Heart right ventricle (tissue), 16 donors: ENCODE data around the gene HUNK. TPM values are rescaled to one million over a fixed set of nuclear protein-coding genes. Genes with fewer than 3 reads are reported as not detected.

ENCODE experiments used
- ATAC-seq, 8 donors: fragments of 200-7000 bp; cut with Tn5 transposase; one replicate each; pipeline ENCODE4 v1.9.1; 2020; ENCODE audit warnings: mild to moderate bottlenecking in 8 of 8, moderate library complexity in 8 of 8, moderate number of reproducible peaks in 1 of 8
- DNase-seq, 2 donors: peaks; one replicate each; pipeline ENCODE4 v3.0.0-alpha.2; 2020
- H3K27ac ChIP-seq, 10 donors: fragments of 200-600 bp; sonication (generic) in 2 of 10; one replicate each; pipeline versions ENCODE4 v1.5.0 to v1.8.0; 2020 to 2022; ENCODE audit warnings: mild to moderate bottlenecking in 3 of 10
- H3K27me3 ChIP-seq, 7 donors: fragments of 200-600 bp; one replicate each; pipeline ENCODE4 v1.8.0; 2021 to 2022; ENCODE audit warnings: mild to moderate bottlenecking in 2 of 7
- H3K36me3 ChIP-seq, 9 donors: fragments of 200-600 bp; sonication (generic) in 1 of 9; one replicate each; pipeline versions ENCODE4 v1.5.0 to v1.8.0; 2020 to 2022; ENCODE audit warnings: mild to moderate bottlenecking in 2 of 9
- H3K4me1 ChIP-seq, 9 donors: fragments of 200-600 bp; sonication (generic) in 1 of 9; one replicate each; pipeline versions ENCODE4 v1.5.0 to v1.8.0; 2020 to 2022; ENCODE audit warnings: mild to moderate bottlenecking in 4 of 9
- H3K4me3 ChIP-seq, 10 donors: fragments of 200-600 bp; sonication (generic) in 2 of 10; one replicate each; pipeline versions ENCODE4 v1.5.0 to v1.8.0; 2020 to 2022; ENCODE audit warnings: mild to moderate bottlenecking in 7 of 10, moderate library complexity in 2 of 10
- H3K9me3 ChIP-seq, 11 donors: fragments of 200-600 bp in 10 of 11; sonication (generic) in 2 of 11; one replicate each; pipeline versions ENCODE4 v1.5.0 to v1.8.0; 2013 to 2022; ENCODE audit warnings: mild to moderate bottlenecking in 2 of 11, control low read depth in 1 of 11, moderate library complexity in 1 of 11
- CTCF ChIP-seq, 9 donors: fragments of 200-600 bp; sonication (generic) in 2 of 9; IDR thresholded peaks; one replicate each; pipeline versions ENCODE4 v1.5.0 to v1.8.0; 2021 to 2022; ENCODE audit warnings: antibody characterized with exemption in 9 of 9, mild to moderate bottlenecking in 5 of 9, moderate library complexity in 1 of 9
- WGBS, 2 donors: extraction: QIAGEN DNeasy Blood & Tissue Kit; methylation state at CpG; one replicate each; pipeline ENCODE4 v1.1.7; 2013; ENCODE audit warnings: inconsistent platforms in 1 of 2; 5-methylcytosine and 5-hydroxymethylcytosine counted together
- intact Hi-C, 10 donors: fragments of 100-400 bp; cut with DNase I; formaldehyde crosslinking; loops; one replicate each; pipeline versions ENCODE4 v1.11.1 to v1.14.2; 2022
- polyA plus RNA-seq, 2 donors: library from polyadenylated mRNA; stranded (reverse); fragments of 200-250 nt; gene quantifications; one replicate each; pipeline ENCODE4 v1.2.3, GENCODE V29; 2013
- total RNA-seq, 10 donors: library from RNA; stranded (reverse); fragmentation: NEBNext Ultra II Directional in 3 of 10; extraction: Animal tissue kit (Norgen Biotek cat#: 25700) in 3 of 10; gene quantifications; one replicate each; pipeline versions ENCODE4 v1.2.1 to v1.2.4, GENCODE V29; 2021 to 2023
- donor health status: Arrhythmogenic right ventricular cardiomyopathy.
- donor health status: ischemic (EF 13 %, LVEDD 7.1; RV severe dilation, severe dysfunction).
- donor health status: healthy with polysubstance abuse.
- donor health status: DM: no; HTN: yes; CAD: no.
- donor health status: DM: no; HTN: no; CAD: no.
- donor health status: ischemic (EF 25% LVEDD 6.9; RV normal size, moderate dysfunction).
- donor health status: ischemic (EF 25% LVEDD 5.7; RV mildly dilated, moderate dysfunction).
- donor health status: healthy.
- donor health status: DM: yes; HTN: yes; CAD: no.
- donor health status: Ischemic cardiomyopathy.
- donor health status: ischemic (EF 35%, LVEDD 5.7; RV mildly dilated, moderate dysfunction).
- donor health status: nonischemic (EF 11% LVEDD 7.7; RV severe dilation, severe dysfunction).
- donor health status: DM: yes; HTN: yes; CAD: no.
- donor health status: PGD.
- donor health status: ischemic (EF 29% LVEDD 5.4; RV normal size, mild dysfunction).
- donor health status: nonischemic (EF 23%, LVEDD 6.1; RV moderate dilation, normal function).

The HUNK gene
- total and polyA plus RNA-seq, 12 donors: 0.04 to 0.81 (median 0.10) TPM; not detected in 2

- Histone ChIP-seq H3K4me1 (no peaks in the 10 kb centered on the region), H3K36me3 (no peaks in the 10 kb centered on the region), H3K27me3 (peaks cover 0 to 5% (median 0%) of the 10 kb centered on the region in 7 donors), H3K9me3 (no peaks in the 10 kb centered on the region), H3K27ac (no peak overlapping the region), H3K4me3 (no peak overlapping the region)
- WGBS, 2 donors: 72 to 80% methylated on average over 6 of the region's 6 CpGs
- no peak for TF ChIP-seq CTCF (IDR thresholded peaks at IDR 0.05)
- ATAC-seq: no peak
- DNase-seq: no peak
- intact Hi-C loops: no loop called here
These were observed 21.1 kb downstream of the HUNK start for GRCh38 chr21:31893851-31894415.

DNA sequence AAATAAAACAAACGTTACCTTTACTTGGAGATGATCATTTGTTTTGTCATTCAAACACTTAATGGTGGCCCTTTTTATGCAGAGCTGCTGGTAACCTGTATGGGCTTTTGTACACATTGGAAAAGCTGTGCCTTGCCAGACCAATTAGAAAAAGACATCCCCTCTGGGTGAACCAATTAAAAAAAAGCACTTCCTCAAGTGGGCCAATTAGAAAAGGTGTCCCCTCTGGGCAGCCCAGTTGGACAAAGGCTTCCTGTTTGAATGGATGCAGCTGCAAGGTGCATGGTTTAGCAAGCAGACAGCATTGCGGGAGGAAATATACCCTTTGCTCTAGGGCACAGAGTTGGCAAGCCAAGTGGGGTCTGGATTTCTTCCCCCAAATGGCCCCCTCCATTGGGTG is 21.6 kb downstream of the HUNK start:
- no peaks in the 10 kb centered on the region for H3K9me3 ChIP-seq
- DNase-seq (no peak), ATAC-seq (no peak)
- H3K4me3 ChIP-seq: no peak overlapping the region
- no peaks in the 10 kb centered on the region for H3K4me1 ChIP-seq
- intact Hi-C loops: no loop called here
- peaks cover 0 to 5% (median 0%) of the 10 kb centered on the region in 7 donors for H3K27me3 ChIP-seq
- no peak for TF ChIP-seq CTCF (IDR thresholded peaks at IDR 0.05)
- no peak overlapping the region for H3K27ac ChIP-seq
- 81 to 92% methylated on average over 2 of the region's 2 CpGs for WGBS, 2 donors
- no peaks in the 10 kb centered on the region for H3K36me3 ChIP-seq

DNA sequence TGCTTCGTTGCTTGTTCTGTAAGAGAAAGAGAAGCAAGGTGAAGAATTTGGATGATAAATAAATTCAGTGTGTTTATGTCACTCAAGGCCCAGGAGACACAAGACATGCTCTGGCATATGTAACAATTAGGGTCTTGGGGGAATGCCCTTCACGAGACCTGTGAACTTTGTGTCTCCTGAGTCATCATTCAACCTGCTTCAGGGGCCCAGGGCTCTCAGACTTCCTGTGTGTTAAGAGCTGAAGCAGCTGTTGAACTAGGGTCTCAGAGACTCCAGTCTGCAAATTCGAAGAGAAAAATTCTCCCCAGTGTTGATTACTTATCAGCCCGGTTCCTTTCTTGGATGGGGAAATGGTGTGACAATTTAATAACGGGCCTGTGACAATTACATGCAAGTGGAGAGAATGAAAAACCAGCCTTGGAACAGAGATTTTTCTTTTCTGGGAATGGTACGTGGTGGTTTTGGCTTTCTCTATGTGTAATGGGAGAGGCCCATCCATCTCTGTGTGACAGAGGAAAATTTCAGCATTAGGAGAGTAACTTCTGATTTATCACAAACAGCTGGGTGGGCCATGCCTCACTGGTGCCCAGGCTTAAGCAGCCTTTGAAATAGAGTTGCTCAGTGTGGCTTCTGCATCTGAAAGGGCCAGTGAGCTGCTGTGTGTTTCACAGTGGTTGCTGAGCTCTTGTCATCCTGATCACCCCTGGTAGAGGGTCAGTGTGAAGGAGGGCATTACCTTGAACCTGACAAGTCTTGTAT is 22.4 kb downstream of the HUNK start:
- 76 to 77% methylated on average over 6 of the region's 6 CpGs for WGBS, 2 donors
- no peak for ATAC-seq
- Histone ChIP-seq H3K4me3 (no peak overlapping the region), H3K9me3 (no peaks in the 10 kb centered on the region), H3K36me3 (no peaks in the 10 kb centered on the region), H3K4me1 (no peaks in the 10 kb centered on the region), H3K27ac (no peak overlapping the region), H3K27me3 (peaks cover 0 to 5% (median 0%) of the 10 kb centered on the region in 7 donors)
- intact Hi-C loops: no loop called here
- TF ChIP-seq CTCF (IDR thresholded peaks at IDR 0.05): no peak
- no peak for DNase-seq

GRCh38 chr21:31896019-31896418 is 23.2 kb downstream of the HUNK start:
- ATAC-seq: no peak
- H3K27ac ChIP-seq: no peak overlapping the region
- intact Hi-C loops: no loop called here
- WGBS, 2 donors: 80 to 82% methylated on average over 7 of the region's 7 CpGs
- no peaks in the 10 kb centered on the region for H3K9me3 ChIP-seq
- H3K4me3 ChIP-seq: no peak overlapping the region
- no peaks in the 10 kb centered on the region for H3K4me1 ChIP-seq
- H3K36me3 ChIP-seq: no peaks in the 10 kb centered on the region
- peaks cover 0 to 4% (median 0%) of the 10 kb centered on the region in 7 donors for H3K27me3 ChIP-seq
- DNase-seq: no peak
- no peak for TF ChIP-seq CTCF (IDR thresholded peaks at IDR 0.05)
